Measurements from ENCODE around the gene CACNA1B. TPM values are rescaled to one million over a fixed set of nuclear protein-coding genes. Genes with fewer than 3 reads are reported as not detected.

CACNA1B gene
- total RNA-seq, 1 experiment from 2014 or later: 1.7 TPM

DNA sequence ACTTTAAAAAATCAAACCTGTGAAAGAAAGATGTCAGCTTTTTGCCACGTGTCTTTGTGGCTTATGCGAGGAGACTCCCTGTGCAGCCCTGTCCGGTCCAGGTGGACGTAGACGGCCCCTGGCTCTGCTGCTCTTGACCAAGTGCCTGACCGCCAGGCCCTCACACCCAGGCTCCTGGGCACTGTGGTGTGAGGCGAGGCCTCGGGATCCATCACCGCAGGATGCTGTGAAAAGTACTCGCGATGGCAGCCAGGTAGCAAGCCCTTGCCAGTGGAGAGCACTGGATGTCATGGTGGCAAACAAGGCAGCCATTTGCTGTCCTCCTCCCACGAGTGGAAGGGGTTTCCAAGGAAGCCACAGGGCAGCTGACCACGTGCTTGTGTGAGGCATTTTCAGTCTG is 245.1 kb downstream of the CACNA1B start:
- Histone ChIP-seq H3K27me3 (ENCODE audit: insufficient read depth, low read length) (no peaks in the 10 kb centered on the region), H3K9me2 (ENCODE audit: insufficient read depth) (no peaks in the 10 kb centered on the region), H3K9me3 (ENCODE audit: control insufficient read depth in 1 of 2, insufficient read depth in 1 of 2, low read depth in 1 of 2, low read length in 2 of 2) (no peaks in the 10 kb centered on the region), H3K27ac (ENCODE audit: low read depth, low read length) (no peak overlapping the region), H4K20me1 (ENCODE audit: insufficient read depth) (no peaks in the 10 kb centered on the region), H3K4me1 (ENCODE audit: control insufficient read depth in 1 of 2, insufficient read depth in 2 of 2, low read length in 2 of 2) (no peaks in the 10 kb centered on the region), H3K79me2 (ENCODE audit: insufficient read depth, low read length) (no peaks in the 10 kb centered on the region), H2AFZ (ENCODE audit: low read depth, low read length, poor library complexity, severe bottlenecking) (no peak overlapping the region), H3K4me2 (ENCODE audit: low read length) (no peak overlapping the region), H3K36me3 (ENCODE audit: control insufficient read depth in 1 of 2, insufficient read depth in 2 of 2, low read length in 2 of 2) (no peaks in the 10 kb centered on the region), H3K9ac (ENCODE audit: low read length) (no peak overlapping the region), H3K4me3 (replicated peaks in 1 of 2; ENCODE audit: low read depth in 1 of 2, low read length in 2 of 2) (no peak overlapping the region)
- no peak for TF ChIP-seq ZNF274 (IDR thresholded peaks at IDR 0.05; ENCODE audit: low read depth, low read length)
- TF ChIP-seq, protein P1, sequence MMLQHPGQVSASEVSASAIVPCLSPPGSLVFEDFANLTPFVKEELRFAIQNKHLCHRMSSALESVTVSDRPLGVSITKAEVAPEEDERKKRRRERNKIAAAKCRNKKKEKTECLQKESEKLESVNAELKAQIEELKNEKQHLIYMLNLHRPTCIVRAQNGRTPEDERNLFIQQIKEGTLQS (IDR thresholded peaks at IDR 0.05): no peak
- no peak for TF ChIP-seq TCF7L2 (IDR thresholded peaks at IDR 0.05; ENCODE audit: borderline replicate concordance, extremely low read depth, insufficient read depth, insufficient read length)
- TF ChIP-seq FOSL1 (IDR thresholded peaks at IDR 0.05; ENCODE audit: low read depth): no peak
- TF ChIP-seq EZH2phosphoT487 (IDR thresholded peaks at IDR 0.05; ENCODE audit: borderline replicate concordance): no peak
- TF ChIP-seq MAX (IDR thresholded peaks at IDR 0.05): no peak
- no peak for TF ChIP-seq SRF (IDR thresholded peaks at IDR 0.05; ENCODE audit: low read depth)
- TF ChIP-seq SP1 (IDR thresholded peaks at IDR 0.05; ENCODE audit: low read depth): no peak
- TF ChIP-seq JUND (IDR thresholded peaks at IDR 0.05): no peak
- TF ChIP-seq RAD21 (IDR thresholded peaks at IDR 0.05; ENCODE audit: low read depth): no peak
- TF ChIP-seq POLR2A (IDR thresholded peaks at IDR 0.05; ENCODE audit: borderline replicate concordance, extremely low read depth, insufficient read depth, insufficient read length): no peak
- no peak for TF ChIP-seq ZFX (IDR thresholded peaks at IDR 0.05)
- TF ChIP-seq REST (IDR thresholded peaks at IDR 0.05; ENCODE audit: low read depth): no peak
- no peak for TF ChIP-seq YY1 (IDR thresholded peaks at IDR 0.05; ENCODE audit: extremely low read depth, insufficient replicate concordance, low read depth, low read length)
- no peak for TF ChIP-seq SIN3A (IDR thresholded peaks at IDR 0.05; ENCODE audit: low read depth)
- intact Hi-C loops (cut with micrococcal nuclease): no loop called here
- DNase-seq (ENCODE audit: low read depth, low spot score) (no peak), ATAC-seq (no peak)
- BruUV-seq (replicated peaks): no TSS peak
- POLR2A ChIA-PET: no interaction called here
- RAD21 ChIA-PET (ENCODE audit: low non-redundant PET in 1 of 2, low total read pairs in 2 of 2, uncharacterized antibody in 2 of 2, unreplicated experiment in 2 of 2): no interaction called here
- CTCF ChIA-PET: no interaction called here
